Neural crest cell (in vitro differentiated cells): Measurements from ENCODE around the gene SYCP2L. TPM values are rescaled to one million over a fixed set of nuclear protein-coding genes. Genes with fewer than 3 reads are reported as not detected.

Experiments used
- DNase-seq: peaks from one replicate; pipeline ENCODE4 v3.0.0; 2021; ENCODE audit warnings: low read depth, mixed read lengths, low spot score
- H3K27ac Mint-ChIP-seq: one replicate; pipeline ENCODE4 v1.8.0; 2021; ENCODE audit warnings: mild to moderate bottlenecking, mixed read lengths; ENCODE audit not compliant: unreplicated experiment
- H3K27me3 Mint-ChIP-seq: 2 replicates; pipeline ENCODE4 v1.8.0; 2021; ENCODE audit warnings: low read depth, mild to moderate bottlenecking, mixed read lengths
- H3K36me3 Mint-ChIP-seq: 2 replicates; pipeline ENCODE4 v1.8.0; 2021; ENCODE audit warnings: low read depth, mild to moderate bottlenecking, mixed read lengths
- H3K4me1 Mint-ChIP-seq: 2 replicates; pipeline ENCODE4 v1.8.0; 2021; ENCODE audit warnings: mixed read lengths
- H3K4me3 Mint-ChIP-seq: one replicate; pipeline ENCODE4 v1.8.0; 2021; ENCODE audit warnings: mild to moderate bottlenecking, mixed read lengths
- H3K9me3 Mint-ChIP-seq: 2 replicates; pipeline ENCODE4 v1.8.0; 2021; ENCODE audit warnings: mixed read lengths
- CTCF ChIP-seq: fragments of 200-600 bp; sonication (generic); conservative IDR thresholded peaks from 2 replicates; pipeline ENCODE4 v1.5.0; 2021; ENCODE audit warnings: antibody characterized with exemption, mild to moderate bottlenecking
- total RNA-seq: library from RNA; stranded (reverse); gene quantifications from 2 replicates; pipeline ENCODE4 v1.2.1, GENCODE V29; 2021

The SYCP2L gene
- total RNA-seq, 1 donor from 2014 or later: 5.6 TPM

- Mint-ChIP-seq H3K27ac (no peak overlapping the region), H3K9me3 (no peaks in the 10 kb centered on the region), H3K4me3 (no peak overlapping the region), H3K4me1 (no peaks in the 10 kb centered on the region), H3K27me3 (no peaks in the 10 kb centered on the region), H3K36me3 (no peaks in the 10 kb centered on the region)
- DNase-seq: no peak
- TF ChIP-seq CTCF: no peak
These were observed 128.2 kb downstream of the SYCP2L start for GRCh38 chr6:11015102-11015501.

GRCh38 chr6:11016452-11016851, 129.6 kb downstream of the SYCP2L start:
- no peaks in the 10 kb centered on the region for H3K9me3 Mint-ChIP-seq
- no peaks in the 10 kb centered on the region for H3K36me3 Mint-ChIP-seq
- TF ChIP-seq CTCF: no peak
- DNase-seq: no peak
- H3K27me3 Mint-ChIP-seq: no peaks in the 10 kb centered on the region
- no peaks in the 10 kb centered on the region for H3K4me1 Mint-ChIP-seq
- no peak overlapping the region for H3K27ac Mint-ChIP-seq
- H3K4me3 Mint-ChIP-seq: no peak overlapping the region

- no peaks in the 10 kb centered on the region for H3K27me3 Mint-ChIP-seq
- H3K4me3 Mint-ChIP-seq: no peak overlapping the region
- H3K4me1 Mint-ChIP-seq: peaks cover 4% of the 10 kb centered on the region
- H3K9me3 Mint-ChIP-seq: no peaks in the 10 kb centered on the region
- no peak for DNase-seq
- TF ChIP-seq CTCF: no peak
- no peaks in the 10 kb centered on the region for H3K36me3 Mint-ChIP-seq
- no peak overlapping the region for H3K27ac Mint-ChIP-seq
These were observed 130.2 kb downstream of the SYCP2L start for GRCh38 chr6:11017090-11017489.

GRCh38 chr6:11018225-11018624, 131.4 kb downstream of the SYCP2L start:
- peaks cover 10% of the 10 kb centered on the region for H3K4me1 Mint-ChIP-seq
- TF ChIP-seq CTCF: no peak
- no peak overlapping the region for H3K27ac Mint-ChIP-seq
- no peaks in the 10 kb centered on the region for H3K36me3 Mint-ChIP-seq
- DNase-seq: no peak
- H3K4me3 Mint-ChIP-seq: no peak overlapping the region
- no peaks in the 10 kb centered on the region for H3K27me3 Mint-ChIP-seq
- H3K9me3 Mint-ChIP-seq: no peaks in the 10 kb centered on the region

GRCh38 chr6:11021003-11021402, 134.2 kb downstream of the SYCP2L start:
- no peak for TF ChIP-seq CTCF
- Mint-ChIP-seq H3K27me3 (no peaks in the 10 kb centered on the region), H3K4me3 (no peak overlapping the region)

GRCh38 chr6:11021714-11022113, 134.9 kb downstream of the SYCP2L start:
- Mint-ChIP-seq H3K4me1 (peaks cover 26% of the 10 kb centered on the region), H3K36me3 (no peaks in the 10 kb centered on the region), H3K9me3 (no peaks in the 10 kb centered on the region), H3K4me3 (no peak overlapping the region), H3K27ac (no peak overlapping the region), H3K27me3 (no peaks in the 10 kb centered on the region)
- TF ChIP-seq CTCF: no peak
- DNase-seq: no peak

More at GRCh38 chr6:11021003-11021402, 134.2 kb downstream of the SYCP2L start:
- H3K9me3 Mint-ChIP-seq: no peaks in the 10 kb centered on the region
- no peak overlapping the region for H3K27ac Mint-ChIP-seq
- H3K36me3 Mint-ChIP-seq: no peaks in the 10 kb centered on the region
- no peak for DNase-seq
- peaks cover 21% of the 10 kb centered on the region for H3K4me1 Mint-ChIP-seq
